Thoracic aorta (tissue), 2 donors: ENCODE results near the gene YY1AP1. TPM values are rescaled to one million over a fixed set of nuclear protein-coding genes. Genes with fewer than 3 reads are reported as not detected.
"Not testable (repeated sequence)": the region's sequence is repeated elsewhere in the genome, so short reads cannot be mapped to it uniquely, and the experiment has no call there.

Experiments used
- ATAC-seq: fragments of 150-250 bp; one replicate; pipeline ENCODE4 v1.8.0; 2017; ENCODE audit warnings: low read depth; ENCODE audit not compliant: insufficient number of reproducible peaks, low FRiP score
- DNase-seq: peaks from one replicate; pipeline ENCODE4 v3.0.0-alpha.2; 2020; ENCODE audit warnings: low spot score
- H3K27ac ChIP-seq, 2 donors: fragments of 200-600 bp; sonication (generic); 1 replicate in 1 of 2; 2 replicates in 1 of 2; pipeline ENCODE4 v1.5.1; 2016; ENCODE audit warnings: mild to moderate bottlenecking in 2 of 2, moderate library complexity in 2 of 2
- H3K27me3 ChIP-seq: fragments of 200-600 bp; sonication (generic); replicated peaks from 2 replicates; pipeline ENCODE4 v1.6.0; 2016; ENCODE audit warnings: mild to moderate bottlenecking; ENCODE audit not compliant: insufficient read depth
- H3K36me3 ChIP-seq: fragments of 200-600 bp; sonication (generic); one replicate; pipeline ENCODE4 v1.5.1; 2016
- H3K4me1 ChIP-seq, 2 donors: fragments of 200-600 bp; sonication (generic); 1 replicate in 1 of 2; 2 replicates in 1 of 2; pipeline versions ENCODE4 v1.5.1 to v1.6.0; 2016; ENCODE audit warnings: low read depth in 2 of 2, mild to moderate bottlenecking in 1 of 2; ENCODE audit not compliant: control insufficient read depth in 1 of 2
- H3K4me3 ChIP-seq: fragments of 200-600 bp; sonication (generic); 2 replicates; pipeline ENCODE4 v1.5.1; 2016; ENCODE audit warnings: mild to moderate bottlenecking
- H3K9me3 ChIP-seq: fragments of 200-600 bp; sonication (generic); 2 replicates; pipeline ENCODE4 v1.5.1; 2016
- total RNA-seq, 2 donors: library from RNA; depleted of rRNA; stranded (reverse); fragments of >200 nt; gene quantifications; one replicate each; pipeline versions ENCODE4 v1.1.0 to v1.2.3, GENCODE V29; 2016
- TF ChIP-seq, protein P1 (sequence below): fragments of 200-600 bp; sonication (generic); IDR thresholded peaks from one replicate; pipeline ENCODE4 v1.5.1; 2019; ENCODE audit warnings: antibody characterized with exemption

YY1AP1 gene
- total RNA-seq, 2 donors from 2014 or later = 156 to 197 TPM

DNA sequence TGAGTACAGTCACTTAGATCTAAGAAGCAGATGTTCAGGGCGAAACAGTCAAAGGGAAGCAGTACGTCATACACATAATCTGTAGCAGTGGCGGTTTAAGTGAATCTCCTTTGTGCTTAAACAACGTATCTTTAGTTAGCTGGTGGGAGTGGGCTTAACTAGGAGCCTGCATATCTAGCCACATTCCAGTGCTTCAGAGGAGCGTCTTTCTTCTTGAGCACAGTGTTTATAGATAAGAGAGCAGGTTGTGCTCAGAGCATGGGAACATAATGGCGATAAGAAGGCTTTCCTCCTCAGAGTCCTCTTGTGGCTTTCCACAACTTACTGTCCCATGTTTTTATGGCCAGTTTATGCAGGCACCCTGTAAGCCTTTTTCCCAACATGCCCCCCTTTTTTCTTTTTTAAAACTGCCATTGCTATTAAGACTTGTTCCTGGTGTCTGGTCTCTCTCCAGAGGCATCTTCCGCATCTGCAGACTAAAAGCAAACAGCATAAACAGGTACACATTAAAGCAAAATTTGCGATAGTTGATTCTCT lies 3.5 kb upstream of the YY1AP1 start:
- no peaks in the 10 kb centered on the region for H3K27me3 ChIP-seq
- H3K4me3 ChIP-seq = no peak overlapping the region
- DNase-seq = no peak
- H3K27ac ChIP-seq = no peak overlapping the region
- peaks cover 11 to 15% of the 10 kb centered on the region in 2 donors for H3K4me1 ChIP-seq
- H3K36me3 ChIP-seq = no peaks in the 10 kb centered on the region
- H3K9me3 ChIP-seq = no peaks in the 10 kb centered on the region
- TF ChIP-seq, protein P1, sequence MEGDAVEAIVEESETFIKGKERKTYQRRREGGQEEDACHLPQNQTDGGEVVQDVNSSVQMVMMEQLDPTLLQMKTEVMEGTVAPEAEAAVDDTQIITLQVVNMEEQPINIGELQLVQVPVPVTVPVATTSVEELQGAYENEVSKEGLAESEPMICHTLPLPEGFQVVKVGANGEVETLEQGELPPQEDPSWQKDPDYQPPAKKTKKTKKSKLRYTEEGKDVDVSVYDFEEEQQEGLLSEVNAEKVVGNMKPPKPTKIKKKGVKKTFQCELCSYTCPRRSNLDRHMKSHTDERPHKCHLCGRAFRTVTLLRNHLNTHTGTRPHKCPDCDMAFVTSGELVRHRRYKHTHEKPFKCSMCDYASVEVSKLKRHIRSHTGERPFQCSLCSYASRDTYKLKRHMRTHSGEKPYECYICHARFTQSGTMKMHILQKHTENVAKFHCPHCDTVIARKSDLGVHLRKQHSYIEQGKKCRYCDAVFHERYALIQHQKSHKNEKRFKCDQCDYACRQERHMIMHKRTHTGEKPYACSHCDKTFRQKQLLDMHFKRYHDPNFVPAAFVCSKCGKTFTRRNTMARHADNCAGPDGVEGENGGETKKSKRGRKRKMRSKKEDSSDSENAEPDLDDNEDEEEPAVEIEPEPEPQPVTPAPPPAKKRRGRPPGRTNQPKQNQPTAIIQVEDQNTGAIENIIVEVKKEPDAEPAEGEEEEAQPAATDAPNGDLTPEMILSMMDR = no peak
- ATAC-seq = no peak

DNA sequence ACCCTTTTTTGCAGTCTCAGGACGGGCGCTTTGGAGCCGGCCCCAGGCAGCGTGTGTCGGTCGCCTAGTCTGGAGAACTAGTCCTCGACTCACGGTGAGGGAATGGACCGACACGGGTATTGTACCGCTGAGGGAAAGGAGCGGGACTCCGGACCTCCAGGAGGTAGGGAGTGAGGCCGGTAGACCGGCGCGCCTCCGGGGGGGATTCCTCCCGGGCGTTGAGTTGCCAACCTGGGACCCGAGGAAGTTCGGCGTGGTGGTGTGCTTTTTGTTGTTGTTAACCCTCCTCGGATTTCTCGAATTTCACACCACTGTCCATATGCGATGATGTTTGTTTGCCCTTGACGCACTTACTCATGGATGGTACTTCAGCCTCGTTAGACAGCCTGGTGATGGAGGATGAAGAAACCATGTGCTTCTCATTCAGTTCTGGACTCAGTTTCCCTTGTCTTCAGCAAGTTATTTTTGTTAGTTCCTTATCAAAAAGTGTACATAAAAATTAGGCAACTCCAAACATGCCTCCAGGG lies 570 bp upstream of the YY1AP1 start, which contains the start of gene DAP3:
DAP3 (plus strand) TSS at position 11 of the 527 bp plus-strand sequence. CDS start 20,689 bp downstream, outside the sequence.
- H3K4me1 ChIP-seq = peaks cover 21 to 40% of the 10 kb centered on the region in 2 donors
- not testable (repeated sequence) for ATAC-seq
- DNase-seq = peak; percentile 27

DNA sequence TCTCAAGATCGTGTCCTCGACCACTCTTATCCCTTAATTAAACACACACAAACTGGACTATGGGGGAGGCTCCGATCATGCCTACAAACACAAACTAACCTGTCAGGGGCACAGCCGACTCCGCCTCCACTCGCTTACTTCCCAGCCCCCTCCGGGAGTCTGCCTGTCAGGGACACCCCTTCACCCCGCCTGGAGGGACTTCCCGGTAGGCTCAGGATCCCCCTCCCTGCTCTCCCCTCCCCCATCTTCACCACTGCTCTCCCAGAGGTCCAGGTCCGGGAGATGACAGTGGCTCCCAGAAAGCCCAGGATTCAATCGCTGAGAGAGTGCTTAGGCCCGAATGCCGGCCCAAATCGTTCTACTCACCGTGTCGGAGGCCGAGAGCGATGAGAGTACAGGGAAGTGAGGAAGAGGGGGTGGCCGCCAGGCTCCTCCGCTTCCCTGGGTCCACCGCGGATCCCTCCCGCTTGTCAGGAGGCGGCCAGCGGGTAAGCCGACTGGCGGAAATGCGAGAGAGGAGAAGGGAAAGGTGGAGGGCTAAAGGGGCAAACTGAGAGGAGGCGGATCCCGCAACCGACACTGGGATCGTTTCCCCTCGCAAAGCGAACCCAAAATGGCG lies 760 bp downstream of the YY1AP1 start:
- not testable (repeated sequence) for ATAC-seq, H3K27me3 ChIP-seq, H3K9me3 ChIP-seq, DNase-seq, H3K36me3 ChIP-seq
- H3K4me1 ChIP-seq = peaks cover 26 to 53% of the 10 kb centered on the region in 2 donors
- peak overlapping the region; percentile 92 for H3K4me3 ChIP-seq
- H3K27ac ChIP-seq = peak overlapping the region; percentile 97 to 99

More for the DNA sequence above, 570 bp upstream of the YY1AP1 start, which contains the start of gene DAP3:
- not testable (repeated sequence) for H3K27me3 ChIP-seq, H3K36me3 ChIP-seq, H3K9me3 ChIP-seq
- H3K4me3 ChIP-seq = peak within 1 kb of the TSS; percentile 92
- peak within 1 kb of the TSS; percentile 97 to 99 for H3K27ac ChIP-seq

DNA sequence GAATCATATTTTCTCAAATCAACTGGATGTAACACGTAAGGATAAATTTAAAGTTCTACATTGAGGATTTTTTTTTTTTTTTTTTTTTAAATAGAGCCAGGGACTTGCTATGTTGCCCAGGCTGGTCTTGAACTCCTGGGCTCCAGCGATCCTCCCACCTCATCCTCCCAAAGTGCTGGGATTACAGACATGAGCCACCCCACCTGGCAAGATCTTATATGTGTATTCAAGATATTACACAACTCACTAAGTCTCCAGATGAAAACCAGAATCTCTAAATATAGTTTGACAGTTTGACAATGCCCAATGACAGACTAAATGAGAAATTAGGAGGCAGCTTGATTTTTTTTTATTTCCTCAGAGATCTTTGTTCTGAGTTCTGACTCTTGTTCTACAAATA lies 6.8 kb downstream of the YY1AP1 start:
- H3K4me1 ChIP-seq = peaks cover 15 to 49% of the 10 kb centered on the region in 2 donors
- H3K9me3 ChIP-seq = no peaks in the 10 kb centered on the region
- no peaks in the 10 kb centered on the region for H3K27me3 ChIP-seq
- DNase-seq (no peak), ATAC-seq (no peak)
- H3K36me3 ChIP-seq = peaks cover 29% of the 10 kb centered on the region
- TF ChIP-seq, protein P1 = no peak
- H3K4me3 ChIP-seq = no peak overlapping the region
- H3K27ac ChIP-seq = no peak overlapping the region

DNA sequence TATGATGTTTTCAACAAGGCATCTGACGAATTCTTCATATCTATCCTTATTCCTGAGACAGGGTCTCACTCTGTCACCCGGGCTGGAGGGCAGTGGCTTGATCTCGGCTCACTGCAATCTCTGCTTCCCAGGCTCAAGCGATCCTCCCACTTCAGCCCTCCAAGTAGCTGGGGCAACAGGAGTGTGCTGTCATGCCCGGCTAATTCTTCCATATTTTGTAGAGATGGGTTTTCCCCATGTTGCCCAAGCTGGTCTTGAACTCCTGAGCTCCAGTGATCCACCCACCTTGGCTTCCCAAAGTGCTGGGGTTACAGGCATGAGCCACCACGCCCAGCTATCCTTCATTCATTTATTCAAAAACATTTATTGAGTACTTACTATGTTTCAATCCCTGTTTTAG lies 8.0 kb downstream of the YY1AP1 start:
- Histone ChIP-seq H3K4me1 (peaks cover 5 to 38% of the 10 kb centered on the region in 2 donors), H3K27me3 (no peaks in the 10 kb centered on the region), H3K9me3 (no peaks in the 10 kb centered on the region), H3K4me3 (no peak overlapping the region), H3K27ac (no peak overlapping the region), H3K36me3 (peaks cover 41% of the 10 kb centered on the region)
- DNase-seq = no peak
- TF ChIP-seq, protein P1 = no peak
- no peak for ATAC-seq

DNA sequence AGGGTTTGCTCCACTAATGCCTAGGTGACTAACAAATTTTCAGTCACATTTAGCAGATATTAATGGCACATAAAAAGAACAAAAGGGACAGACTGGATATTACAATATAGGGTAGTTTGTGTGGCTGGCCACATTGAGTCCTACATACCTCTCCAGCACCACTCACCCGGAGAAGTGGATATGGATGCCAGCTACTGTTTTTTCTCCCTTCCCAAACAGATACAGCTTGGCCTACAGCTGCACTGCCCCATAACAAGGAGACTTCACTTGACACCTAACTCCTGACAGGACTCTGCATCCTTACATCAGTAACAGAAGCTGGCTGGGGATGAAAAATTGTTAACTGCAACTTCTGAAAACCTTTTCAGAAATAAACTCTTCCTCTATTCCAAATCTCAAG lies 9.6 kb downstream of the YY1AP1 start:
- H3K4me3 ChIP-seq, H3K27ac ChIP-seq, DNase-seq, H3K27me3 ChIP-seq, H3K9me3 ChIP-seq, ATAC-seq: not testable (repeated sequence)
- Histone ChIP-seq H3K36me3 (peaks cover 52% of the 10 kb centered on the region), H3K4me1 (peaks cover 5 to 23% of the 10 kb centered on the region in 2 donors)
